ENCODE results near the gene RRP8.

Gene RRP8

GRCh38 chr11:6632116-6633073 lies 29.0 kb upstream of the RRP8 start:
- no peak for DNase-seq

- no peak for DNase-seq
Measured at GRCh38 chr11:6631361-6631890, 28.0 kb upstream of the RRP8 start.

GRCh38 chr11:6630632-6631291 lies 27.3 kb upstream of the RRP8 start:
- DNase-seq: no peak

- no peak for DNase-seq
Measured at GRCh38 chr11:6629892-6630631, 26.6 kb upstream of the RRP8 start.

GRCh38 chr11:6629573-6629891 lies 26.1 kb upstream of the RRP8 start:
- DNase-seq: no peak

GRCh38 chr11:6628526-6628925 lies 25.1 kb upstream of the RRP8 start:
- DNase-seq: no peak

GRCh38 chr11:6627762-6628241 lies 24.4 kb upstream of the RRP8 start:
- DNase-seq: peak; percentile 40

GRCh38 chr11:6626971-6627761 lies 23.8 kb upstream of the RRP8 start:
- DNase-seq: no peak

- DNase-seq: no peak
Measured at GRCh38 chr11:6625832-6626420, 22.5 kb upstream of the RRP8 start.

GRCh38 chr11:6625156-6625831 lies 21.9 kb upstream of the RRP8 start:
- no peak for DNase-seq

- DNase-seq: no peak
Measured at GRCh38 chr11:6623391-6624363, 20.3 kb upstream of the RRP8 start.

- DNase-seq: no peak
Measured at GRCh38 chr11:6622261-6623171, 19.1 kb upstream of the RRP8 start.

GRCh38 chr11:6621711-6622211 lies 18.3 kb upstream of the RRP8 start:
- DNase-seq: no peak

- DNase-seq: no peak
Measured at GRCh38 chr11:6620636-6621035, 17.2 kb upstream of the RRP8 start.

- DNase-seq: peak; percentile 91
Measured at GRCh38 chr11:6619004-6619745, 15.8 kb upstream of the RRP8 start, which contains the start of gene TPP1. TPP1 (minus strand) TSS chr11:6619422; CDS start chr11:6619400, 22 bp downstream.

GRCh38 chr11:6618117-6619003 lies 14.9 kb upstream of the RRP8 start:
- DNase-seq: peak; percentile 81

- DNase-seq: no peak
Measured at GRCh38 chr11:6617315-6617781, 13.9 kb upstream of the RRP8 start.
